ENCODE results near the gene KCTD1. TPM values are rescaled to one million over a fixed set of nuclear protein-coding genes. Genes with fewer than 3 reads are reported as not detected.
A peak's percentile ranks its signal among the peaks of the same experiment; 100 is the strongest.

KCTD1 gene
- total and polyA plus RNA-seq, 10 of the 15 experiments (the other 5 are each of a cell fraction or from before 2014, with no cell fraction given): 1.5 to 13.4 (median 5.5) TPM

DNA sequence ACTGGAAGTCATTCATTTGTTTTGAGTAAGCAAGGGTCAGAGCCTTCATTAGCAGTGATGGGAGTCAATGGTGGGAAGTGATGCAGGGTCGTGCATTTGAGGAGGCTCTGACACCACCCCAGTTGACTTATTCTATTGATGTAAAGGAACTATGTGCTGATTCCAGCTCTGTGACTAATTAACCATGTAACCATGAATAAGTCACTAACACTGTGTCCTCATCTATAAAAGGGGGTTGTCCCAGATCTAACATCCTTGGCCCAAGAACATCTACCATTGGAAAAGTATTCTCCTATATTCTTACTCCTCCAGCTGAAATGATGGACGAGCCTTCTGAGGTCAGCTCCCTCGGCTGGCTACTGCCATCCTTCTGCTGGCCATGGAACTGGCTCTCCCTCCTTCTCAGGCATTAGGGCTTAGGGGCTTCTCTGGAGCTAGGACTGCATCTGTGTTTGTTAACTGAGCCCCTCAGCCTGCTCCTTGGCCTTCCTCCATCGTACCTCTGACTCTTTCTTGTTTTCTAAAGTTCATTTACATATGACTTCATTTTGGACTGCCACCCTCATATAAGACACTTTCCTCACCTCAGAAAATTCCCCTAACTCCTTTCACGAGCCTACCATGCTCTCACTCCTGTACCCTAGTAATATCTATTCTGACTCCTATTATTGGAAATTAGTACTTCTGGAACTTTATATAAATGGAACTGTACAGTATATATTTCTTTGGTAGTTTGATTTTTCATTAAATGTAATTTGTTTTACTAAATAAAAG is 115.5 kb downstream of the KCTD1 start:
- Histone ChIP-seq H3K9ac (ENCODE audit: control insufficient read depth, insufficient read depth, low read length) (no peak overlapping the region), H3K27me3 (replicated peaks in 1 of 2; ENCODE audit: control insufficient read depth in 2 of 2, insufficient read depth in 2 of 2, low read length in 1 of 2) (no peaks in the 10 kb centered on the region), H3K79me2 (ENCODE audit: control insufficient read depth, insufficient read depth, low read length) (no peaks in the 10 kb centered on the region), H3K9me3 (replicated peaks; ENCODE audit: control insufficient read depth, insufficient read depth, low read length) (no peaks in the 10 kb centered on the region), H4K20me1 (ENCODE audit: control insufficient read depth, insufficient read depth) (no peaks in the 10 kb centered on the region), H3K27ac (ENCODE audit: control insufficient read depth, insufficient read depth) (no peak overlapping the region), H3K4me3 (no peak overlapping the region), H3K36me3 (ENCODE audit: control insufficient read depth in 2 of 2, insufficient read depth in 2 of 2, low read length in 1 of 2) (no peaks in the 10 kb centered on the region), H3K4me1 (ENCODE audit: control insufficient read depth, insufficient read depth, low read length) (peaks cover 12% of the 10 kb centered on the region), H3K4me2 (ENCODE audit: control insufficient read depth, insufficient read depth) (no peak overlapping the region), H2AFZ (ENCODE audit: control insufficient read depth, low read depth, low read length) (no peak overlapping the region)
- intact Hi-C loops (cut with micrococcal nuclease; ENCODE audit: unreplicated experiment) (no loop called here), in situ Hi-C loops (cut with MboI) (no loop called here)
- POLR2A ChIA-PET: no interaction called here
- RAD21 ChIA-PET (ENCODE audit: unreplicated experiment): no interaction called here
- TF ChIP-seq TCF3 (IDR thresholded peaks at IDR 0.05; ENCODE audit: borderline replicate concordance, insufficient read depth, low read depth, low read length) (no peak), JUNB (IDR thresholded peaks at IDR 0.05) (no peak), ASH2L (IDR thresholded peaks at IDR 0.05; ENCODE audit: borderline replicate concordance, low read depth) (no peak), FOS (IDR thresholded peaks at IDR 0.05; ENCODE audit: borderline replicate concordance, extremely low read depth, insufficient read length) (no peak), HDAC2 (IDR thresholded peaks at IDR 0.05) (no peak), GATAD2B (conservative IDR thresholded peaks at IDR 0.05; ENCODE audit: low read depth) (no peak), ATF7 (IDR thresholded peaks at IDR 0.05; ENCODE audit: low read depth) (no peak), PAX8 (IDR thresholded peaks at IDR 0.05) (no peak), POLR2A (IDR thresholded peaks at IDR 0.05; ENCODE audit: low read depth, low read length) (no peak), SRF (IDR thresholded peaks at IDR 0.05; ENCODE audit: low read depth in 2 of 2, low read length in 2 of 2) (no peak), SMARCA5 (IDR thresholded peaks at IDR 0.05) (no peak), SREBF1 (IDR thresholded peaks at IDR 0.05; ENCODE audit: low read length) (no peak), IRF4 (IDR thresholded peaks at IDR 0.05; ENCODE audit: low read depth, low read length) (no peak)
- TF ChIP-seq, protein P1, sequence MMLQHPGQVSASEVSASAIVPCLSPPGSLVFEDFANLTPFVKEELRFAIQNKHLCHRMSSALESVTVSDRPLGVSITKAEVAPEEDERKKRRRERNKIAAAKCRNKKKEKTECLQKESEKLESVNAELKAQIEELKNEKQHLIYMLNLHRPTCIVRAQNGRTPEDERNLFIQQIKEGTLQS (IDR thresholded peaks at IDR 0.05; ENCODE audit: borderline replicate concordance, extremely low read depth, low read depth, low read length): no peak
- TF ChIP-seq, protein P2, sequence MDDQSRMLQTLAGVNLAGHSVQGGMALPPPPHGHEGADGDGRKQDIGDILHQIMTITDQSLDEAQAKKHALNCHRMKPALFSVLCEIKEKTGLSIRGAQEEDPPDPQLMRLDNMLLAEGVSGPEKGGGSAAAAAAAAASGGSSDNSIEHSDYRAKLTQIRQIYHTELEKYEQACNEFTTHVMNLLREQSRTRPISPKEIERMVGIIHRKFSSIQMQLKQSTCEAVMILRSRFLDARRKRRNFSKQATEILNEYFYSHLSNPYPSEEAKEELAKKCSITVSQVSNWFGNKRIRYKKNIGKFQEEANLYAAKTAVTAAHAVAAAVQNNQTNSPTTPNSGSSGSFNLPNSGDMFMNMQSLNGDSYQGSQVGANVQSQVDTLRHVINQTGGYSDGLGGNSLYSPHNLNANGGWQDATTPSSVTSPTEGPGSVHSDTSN (IDR thresholded peaks at IDR 0.05; ENCODE audit: insufficient replicate concordance, low read depth, low read length): no peak
- TF ChIP-seq, protein P3, sequence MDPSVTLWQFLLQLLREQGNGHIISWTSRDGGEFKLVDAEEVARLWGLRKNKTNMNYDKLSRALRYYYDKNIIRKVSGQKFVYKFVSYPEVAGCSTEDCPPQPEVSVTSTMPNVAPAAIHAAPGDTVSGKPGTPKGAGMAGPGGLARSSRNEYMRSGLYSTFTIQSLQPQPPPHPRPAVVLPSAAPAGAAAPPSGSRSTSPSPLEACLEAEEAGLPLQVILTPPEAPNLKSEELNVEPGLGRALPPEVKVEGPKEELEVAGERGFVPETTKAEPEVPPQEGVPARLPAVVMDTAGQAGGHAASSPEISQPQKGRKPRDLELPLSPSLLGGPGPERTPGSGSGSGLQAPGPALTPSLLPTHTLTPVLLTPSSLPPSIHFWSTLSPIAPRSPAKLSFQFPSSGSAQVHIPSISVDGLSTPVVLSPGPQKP (IDR thresholded peaks at IDR 0.05; ENCODE audit: low read depth, low read length): no peak
- TF ChIP-seq, protein P4, sequence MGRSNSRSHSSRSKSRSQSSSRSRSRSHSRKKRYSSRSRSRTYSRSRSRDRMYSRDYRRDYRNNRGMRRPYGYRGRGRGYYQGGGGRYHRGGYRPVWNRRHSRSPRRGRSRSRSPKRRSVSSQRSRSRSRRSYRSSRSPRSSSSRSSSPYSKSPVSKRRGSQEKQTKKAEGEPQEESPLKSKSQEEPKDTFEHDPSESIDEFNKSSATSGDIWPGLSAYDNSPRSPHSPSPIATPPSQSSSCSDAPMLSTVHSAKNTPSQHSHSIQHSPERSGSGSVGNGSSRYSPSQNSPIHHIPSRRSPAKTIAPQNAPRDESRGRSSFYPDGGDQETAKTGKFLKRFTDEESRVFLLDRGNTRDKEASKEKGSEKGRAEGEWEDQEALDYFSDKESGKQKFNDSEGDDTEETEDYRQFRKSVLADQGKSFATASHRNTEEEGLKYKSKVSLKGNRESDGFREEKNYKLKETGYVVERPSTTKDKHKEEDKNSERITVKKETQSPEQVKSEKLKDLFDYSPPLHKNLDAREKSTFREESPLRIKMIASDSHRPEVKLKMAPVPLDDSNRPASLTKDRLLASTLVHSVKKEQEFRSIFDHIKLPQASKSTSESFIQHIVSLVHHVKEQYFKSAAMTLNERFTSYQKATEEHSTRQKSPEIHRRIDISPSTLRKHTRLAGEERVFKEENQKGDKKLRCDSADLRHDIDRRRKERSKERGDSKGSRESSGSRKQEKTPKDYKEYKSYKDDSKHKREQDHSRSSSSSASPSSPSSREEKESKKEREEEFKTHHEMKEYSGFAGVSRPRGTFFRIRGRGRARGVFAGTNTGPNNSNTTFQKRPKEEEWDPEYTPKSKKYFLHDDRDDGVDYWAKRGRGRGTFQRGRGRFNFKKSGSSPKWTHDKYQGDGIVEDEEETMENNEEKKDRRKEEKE (IDR thresholded peaks at IDR 0.05): no peak
- TF ChIP-seq, protein P5, sequence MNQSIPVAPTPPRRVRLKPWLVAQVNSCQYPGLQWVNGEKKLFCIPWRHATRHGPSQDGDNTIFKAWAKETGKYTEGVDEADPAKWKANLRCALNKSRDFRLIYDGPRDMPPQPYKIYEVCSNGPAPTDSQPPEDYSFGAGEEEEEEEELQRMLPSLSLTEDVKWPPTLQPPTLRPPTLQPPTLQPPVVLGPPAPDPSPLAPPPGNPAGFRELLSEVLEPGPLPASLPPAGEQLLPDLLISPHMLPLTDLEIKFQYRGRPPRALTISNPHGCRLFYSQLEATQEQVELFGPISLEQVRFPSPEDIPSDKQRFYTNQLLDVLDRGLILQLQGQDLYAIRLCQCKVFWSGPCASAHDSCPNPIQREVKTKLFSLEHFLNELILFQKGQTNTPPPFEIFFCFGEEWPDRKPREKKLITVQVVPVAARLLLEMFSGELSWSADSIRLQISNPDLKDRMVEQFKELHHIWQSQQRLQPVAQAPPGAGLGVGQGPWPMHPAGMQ (IDR thresholded peaks at IDR 0.05; ENCODE audit: borderline replicate concordance): no peak
- WGBS (ENCODE audit: insufficient coverage, insufficient replicate concordance, low lambda C conversion rate, missing lambda C conversion rate): 22% methylated on average over 5 of the region's 5 CpGs
- SMC1A ChIA-PET (ENCODE audit: uncharacterized antibody, unreplicated experiment): interaction anchor here (1.4 to 2.1 kb wide), 2 partner anchors 9 to 49 kb away, joined by 3 to 6 read pairs; no protein-coding TSS in a partner anchor
- no TSS peak for BruUV-seq (replicated peaks)
- peak; percentile 61 for ATAC-seq
- CTCF ChIA-PET: interaction anchor here (0.9 kb wide), 1 partner anchor 28 kb away, joined by 3 read pairs; no protein-coding TSS in a partner anchor
- DNase-seq (ENCODE audit: low read depth, low spot score): no peak
- no peak for FAIRE-seq
